GM12878 (cell line): ENCODE measurements around the gene NXPE1. TPM values are rescaled to one million over a fixed set of nuclear protein-coding genes. Genes with fewer than 3 reads are reported as not detected.

Experiments used
- ATAC-seq: fragments of 200-7000 bp; cut with Tn5 transposase; 3 replicates; pipeline ENCODE4 v1.9.1; 2020; ENCODE audit warnings: mild to moderate bottlenecking, moderate library complexity
- BruUV-seq: library from RNA; stranded (reverse); fragments of 400-500 nt; replicated peaks from 2 replicates; lab custom pipeline; 2021; lab: Mats Ljungman, UMichigan
- CTCF ChIA-PET: fragments of 300-600 bp; sonication (Branson Sonifier 250); formaldehyde crosslinking; extraction: SDS; loops from one replicate; lab custom pipeline; 2021; ENCODE audit warnings: inconsistent platforms; lab: Yijun Ruan, JAX
- POLR2A ChIA-PET: fragments of 350-600 bp; formaldehyde crosslinking; extraction: SDS; loops from one replicate; lab custom pipeline; 2021; ENCODE audit warnings: inconsistent platforms; lab: Charles Lee
- RAD21 ChIA-PET: fragments of 300-600 bp; sonication (Branson Sonifier 250); formaldehyde crosslinking; loops from one replicate; lab custom pipeline; 2023; ENCODE audit warnings: antibody characterized with exemption; ENCODE audit not compliant: unreplicated experiment; lab: Charles Lee
- SMC1A ChIA-PET: fragments of 300-600 bp; sonication (Branson Sonifier 250); formaldehyde crosslinking; loops from one replicate; lab custom pipeline; 2023; ENCODE audit not compliant: unreplicated experiment, uncharacterized antibody; lab: Charles Lee
- DNase-seq: peaks from one replicate; pipeline ENCODE4 v3.0.0-alpha.2; 2011; ENCODE audit warnings: low read depth, low spot score
- FAIRE-seq: peaks from 3 replicates; lab custom pipeline; 2011; peaks lifted over from hg19 to GRCh38; lab: Jason Lieb, UNC
- H2AFZ ChIP-seq: 2 replicates; pipeline ENCODE4 v1.6.0; 2011; ENCODE audit warnings: low read depth, low read length, control low read depth; ENCODE audit not compliant: control insufficient read depth
- H3K27ac ChIP-seq: 2 replicates; pipeline ENCODE4 v1.5.1; 2011; ENCODE audit warnings: control low read depth; ENCODE audit not compliant: control insufficient read depth, insufficient read depth
- H3K27me3 ChIP-seq, 2 experiments: replicated peaks in 1 of 2; 2 replicates each; pipeline versions ENCODE4 v1.6.0 to v1.6.1; 2011; ENCODE audit warnings: low read length in 1 of 2; ENCODE audit not compliant: control insufficient read depth in 2 of 2, insufficient read depth in 2 of 2
- H3K36me3 ChIP-seq, 2 experiments: 2 replicates each; pipeline ENCODE4 v1.5.1; 2011; ENCODE audit warnings: low read length in 1 of 2; ENCODE audit not compliant: control insufficient read depth in 2 of 2, insufficient read depth in 2 of 2
- H3K4me1 ChIP-seq: 2 replicates; pipeline ENCODE4 v1.6.1; 2011; ENCODE audit warnings: mild to moderate bottlenecking, low read length, moderate library complexity, mixed read lengths; ENCODE audit not compliant: control insufficient read depth, insufficient read depth
- H3K4me2 ChIP-seq: 2 replicates; pipeline ENCODE4 v1.6.0; 2011; ENCODE audit warnings: control low read depth; ENCODE audit not compliant: control insufficient read depth, insufficient read depth
- H3K4me3 ChIP-seq: fragments of 200-600 bp; sonication (generic); 2 replicates; pipeline ENCODE4 v1.5.1; 2016
- H3K79me2 ChIP-seq: 2 replicates; pipeline ENCODE4 v1.6.0; 2011; ENCODE audit warnings: low read length; ENCODE audit not compliant: control insufficient read depth, insufficient read depth
- H3K9ac ChIP-seq: 2 replicates; pipeline ENCODE4 v1.8.0; 2011; ENCODE audit warnings: low read length, control low read depth, mixed read lengths; ENCODE audit not compliant: control insufficient read depth, insufficient read depth
- H3K9me3 ChIP-seq: replicated peaks from 3 replicates; pipeline ENCODE4 v1.5.1; 2011; ENCODE audit warnings: mild to moderate bottlenecking, low read length; ENCODE audit not compliant: control insufficient read depth, insufficient read depth
- H4K20me1 ChIP-seq: 2 replicates; pipeline ENCODE4 v1.6.0; 2011; ENCODE audit not compliant: control insufficient read depth, insufficient read depth
- ATF3 ChIP-seq: IDR thresholded peaks from 2 replicates; pipeline ENCODE4 v1.6.1; 2011; ENCODE audit warnings: low read depth, mild to moderate bottlenecking, low read length, moderate library complexity, borderline replicate concordance; ENCODE audit errors: extremely low read depth
- BCLAF1 ChIP-seq: fragments of 450-650 bp; IDR thresholded peaks from 2 replicates; pipeline ENCODE4 v1.6.1; 2017; ENCODE audit warnings: antibody characterized with exemption, mild to moderate bottlenecking, moderate library complexity
- BHLHE40 ChIP-seq, 2 experiments: fragments of 450-650 bp in 1 of 2; IDR thresholded peaks; 2 replicates each; pipeline ENCODE4 v1.6.1; 2011 to 2017; ENCODE audit warnings: low read depth in 2 of 2, borderline replicate concordance in 1 of 2, improper control_type of control experiment in 1 of 2, low read length in 1 of 2, mild to moderate bottlenecking in 1 of 2
- CBX5 ChIP-seq: sonication (generic); IDR thresholded peaks from 2 replicates; pipeline ENCODE4 v1.6.1; 2016; ENCODE audit warnings: low read depth, moderate library complexity, mild to moderate bottlenecking, inconsistent platforms
- HSF1 ChIP-seq: fragments of 150-350 bp; IDR thresholded peaks from 2 replicates; pipeline ENCODE4 v1.6.1; 2014; ENCODE audit warnings: mild to moderate bottlenecking, low read depth, low read length
- NFXL1 ChIP-seq: fragments of 450-650 bp; IDR thresholded peaks from 2 replicates; pipeline ENCODE4 v1.6.1; 2017; ENCODE audit warnings: antibody characterized with exemption, mild to moderate bottlenecking, borderline replicate concordance
- NRF1 ChIP-seq: conservative IDR thresholded peaks from 2 replicates; pipeline ENCODE4 v1.6.1; 2011; ENCODE audit warnings: mild to moderate bottlenecking, low read depth, low read length, improper control_type of control experiment
- POLR2AphosphoS2 ChIP-seq: IDR thresholded peaks from 2 replicates; pipeline ENCODE4 v1.6.1; 2011; ENCODE audit warnings: low read depth, mild to moderate bottlenecking, low read length, improper control_type of control experiment, moderate library complexity
- POU2F2 ChIP-seq: IDR thresholded peaks from 3 replicates; pipeline ENCODE4 v1.6.1; 2011; ENCODE audit warnings: low read depth, mild to moderate bottlenecking, low read length, borderline replicate concordance
- RBBP5 ChIP-seq: fragments of 200-600 bp; sonication (generic); conservative IDR thresholded peaks from 2 replicates; pipeline ENCODE4 v1.6.1; 2016
- STAT3 ChIP-seq: IDR thresholded peaks from 2 replicates; pipeline ENCODE4 v1.6.1; 2011; ENCODE audit warnings: low read depth, low read length, improper control_type of control experiment
- TCF7 ChIP-seq: IDR thresholded peaks from 2 replicates; pipeline ENCODE4 v1.6.1; 2014; ENCODE audit warnings: antibody characterized with exemption, borderline replicate concordance
- ZNF622 ChIP-seq: fragments of 450-650 bp; IDR thresholded peaks from 2 replicates; pipeline ENCODE4 v1.6.1; 2017; ENCODE audit warnings: mild to moderate bottlenecking, inconsistent platforms
- WGBS: methylation state at CpG from one replicate; pipeline ENCODE4 v1.1.6; 2016; ENCODE audit warnings: low lambda C conversion rate; ENCODE audit not compliant: insufficient replicate concordance, insufficient coverage; ENCODE audit errors: missing lambda C conversion rate; 5-methylcytosine and 5-hydroxymethylcytosine counted together
- in situ Hi-C: fragments of 300-500 bp; cut with MboI; formaldehyde crosslinking; loops from 9 replicates; pipeline ENCODE4 v1.14.3; 2018; ENCODE audit warnings: mixed read lengths
- intact Hi-C: fragments of 100-400 bp; cut with micrococcal nuclease; formaldehyde crosslinking; loops from one replicate; pipeline ENCODE4 v1.14.2; 2022; ENCODE audit not compliant: unreplicated experiment
- polyA plus RNA-seq, 11 experiments: library from polyadenylated mRNA; depleted of rRNA in 4 of 11; unstranded in 6 of 11; stranded (reverse) in 5 of 11; fragments of >200 nt; fragmentation: Nextera tagmentation in 4 of 11; fragmentation: Illumina TruSeq in 1 of 11; extraction: Ambion mirVana in 4 of 11; extraction: Trizol in 1 of 11; gene quantifications; 1 replicate in 1 of 11; 2 replicates in 10 of 11; pipeline versions ENCODE4 v1.2.1 to v1.2.3, GENCODE V29; 2011 to 2016; ENCODE audit warnings: inconsistent platforms in 2 of 11, missing spikeins in 2 of 11, low read depth in 1 of 11
- total RNA-seq, 4 experiments: library from RNA; depleted of rRNA in 3 of 4; stranded (reverse); fragments of >200 nt in 3 of 4; fragmentation: Illumina TruSeq in 1 of 4; extraction: Trizol in 1 of 4; gene quantifications; 2 replicates each; pipeline versions ENCODE4 v1.2.1 to v1.2.3, GENCODE V29; 2013 to 2021
- TF ChIP-seq, protein P1 (sequence below): fragments of 450-650 bp; IDR thresholded peaks from 2 replicates; pipeline ENCODE4 v1.6.1; 2017; ENCODE audit warnings: mild to moderate bottlenecking, low read depth, inconsistent platforms; ENCODE audit not compliant: poor library complexity, severe bottlenecking
- TF ChIP-seq, protein P2 (sequence below): fragments of 450-650 bp; IDR thresholded peaks from 2 replicates; pipeline ENCODE4 v1.6.1; 2017; ENCODE audit warnings: low read depth, mild to moderate bottlenecking, moderate library complexity

Gene NXPE1
- total and polyA plus RNA-seq, 10 of the 15 experiments (the other 5 are each of a cell fraction or from before 2014, with no cell fraction given): not detected

- RAD21 ChIA-PET: no interaction called here
- Histone ChIP-seq H3K27me3 (peaks cover 0 to 4% of the 10 kb centered on the region in 2 experiments; a peak in 2 of 4 replicates), H3K27ac (no peak overlapping the region), H3K4me1 (no peaks in the 10 kb centered on the region), H4K20me1 (no peaks in the 10 kb centered on the region), H3K4me2 (no peak overlapping the region), H3K79me2 (no peaks in the 10 kb centered on the region), H3K9me3 (peaks cover 6% of the 10 kb centered on the region; the same call in 2 of the 3 replicates), H3K4me3 (no peak overlapping the region), H3K9ac (no peak overlapping the region), H3K36me3 (no peaks in the 10 kb centered on the region), H2AFZ (no peak overlapping the region)
- intact Hi-C loops (no loop called here), in situ Hi-C loops (no loop called here)
- ATAC-seq (peak; percentile 6; the same call in 2 of the 3 replicates), DNase-seq (no peak), FAIRE-seq (peak; percentile 70)
- SMC1A ChIA-PET: no interaction called here
- CTCF ChIA-PET: no interaction called here
- no TSS peak for BruUV-seq
- 9% methylated on average over 13 of the region's 13 CpGs for WGBS
- POLR2A ChIA-PET: no interaction called here
- TF ChIP-seq TCF7 (no peak), NRF1 (no peak), HSF1 (no peak), BHLHE40 (IDR thresholded peaks at IDR 0.05; ENCODE audit: borderline replicate concordance in 1 of 2, low read depth in 2 of 2, low read length in 1 of 2) (peak in 1 of 2 experiments; percentile 22; a peak in 1 of 4 replicates), RBBP5 (no peak), STAT3 (no peak), NFXL1 (no peak), POLR2AphosphoS2 (no peak), ZNF622 (no peak), BCLAF1 (no peak), ATF3 (no peak), CBX5 (no peak), POU2F2 (peak; percentile 88; the same call in 1 of the 3 replicates)
- TF ChIP-seq, protein P1, sequence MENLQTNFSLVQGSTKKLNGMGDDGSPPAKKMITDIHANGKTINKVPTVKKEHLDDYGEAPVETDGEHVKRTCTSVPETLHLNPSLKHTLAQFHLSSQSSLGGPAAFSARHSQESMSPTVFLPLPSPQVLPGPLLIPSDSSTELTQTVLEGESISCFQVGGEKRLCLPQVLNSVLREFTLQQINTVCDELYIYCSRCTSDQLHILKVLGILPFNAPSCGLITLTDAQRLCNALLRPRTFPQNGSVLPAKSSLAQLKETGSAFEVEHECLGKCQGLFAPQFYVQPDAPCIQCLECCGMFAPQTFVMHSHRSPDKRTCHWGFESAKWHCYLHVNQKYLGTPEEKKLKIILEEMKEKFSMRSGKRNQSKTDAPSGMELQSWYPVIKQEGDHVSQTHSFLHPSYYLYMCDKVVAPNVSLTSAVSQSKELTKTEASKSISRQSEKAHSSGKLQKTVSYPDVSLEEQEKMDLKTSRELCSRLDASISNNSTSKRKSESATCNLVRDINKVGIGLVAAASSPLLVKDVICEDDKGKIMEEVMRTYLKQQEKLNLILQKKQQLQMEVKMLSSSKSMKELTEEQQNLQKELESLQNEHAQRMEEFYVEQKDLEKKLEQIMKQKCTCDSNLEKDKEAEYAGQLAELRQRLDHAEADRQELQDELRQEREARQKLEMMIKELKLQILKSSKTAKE: peak; percentile 26
- TF ChIP-seq, protein P2, sequence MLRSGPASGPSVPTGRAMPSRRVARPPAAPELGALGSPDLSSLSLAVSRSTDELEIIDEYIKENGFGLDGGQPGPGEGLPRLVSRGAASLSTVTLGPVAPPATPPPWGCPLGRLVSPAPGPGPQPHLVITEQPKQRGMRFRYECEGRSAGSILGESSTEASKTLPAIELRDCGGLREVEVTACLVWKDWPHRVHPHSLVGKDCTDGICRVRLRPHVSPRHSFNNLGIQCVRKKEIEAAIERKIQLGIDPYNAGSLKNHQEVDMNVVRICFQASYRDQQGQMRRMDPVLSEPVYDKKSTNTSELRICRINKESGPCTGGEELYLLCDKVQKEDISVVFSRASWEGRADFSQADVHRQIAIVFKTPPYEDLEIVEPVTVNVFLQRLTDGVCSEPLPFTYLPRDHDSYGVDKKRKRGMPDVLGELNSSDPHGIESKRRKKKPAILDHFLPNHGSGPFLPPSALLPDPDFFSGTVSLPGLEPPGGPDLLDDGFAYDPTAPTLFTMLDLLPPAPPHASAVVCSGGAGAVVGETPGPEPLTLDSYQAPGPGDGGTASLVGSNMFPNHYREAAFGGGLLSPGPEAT: no peak
Measured at GRCh38 chr11:114604179-114604813, 44.6 kb upstream of the NXPE1 start.
